NT2/D1 (cell line): ENCODE results near the gene LPGAT1.

Experiments used
- DNase-seq: peaks from one replicate; pipeline ENCODE4 v3.0.0-alpha.2; 2011; ENCODE audit warnings: low read depth, low spot score
- H3K27me3 ChIP-seq: 2 replicates; pipeline ENCODE4 v1.6.0; 2011; ENCODE audit warnings: mild to moderate bottlenecking; ENCODE audit not compliant: insufficient read length, insufficient read depth
- H3K36me3 ChIP-seq: 2 replicates; pipeline ENCODE4 v1.6.1; 2011; ENCODE audit warnings: mild to moderate bottlenecking, low read length, mixed read lengths; ENCODE audit not compliant: insufficient read depth, insufficient read length
- H3K4me1 ChIP-seq: 2 replicates; pipeline ENCODE4 v1.5.1; 2011; ENCODE audit not compliant: insufficient read depth, insufficient read length
- H3K4me3 ChIP-seq: 2 replicates; pipeline ENCODE4 v1.5.1; 2011; ENCODE audit warnings: low read depth; ENCODE audit not compliant: insufficient read length
- H3K9ac ChIP-seq: 2 replicates; pipeline ENCODE4 v1.6.0; 2011; ENCODE audit warnings: low read depth; ENCODE audit not compliant: insufficient read length
- H3K9me3 ChIP-seq: 2 replicates; pipeline ENCODE4 v1.5.1; 2011; ENCODE audit warnings: mild to moderate bottlenecking, low read length; ENCODE audit not compliant: insufficient read depth
- SUZ12 ChIP-seq: IDR thresholded peaks from 2 replicates; pipeline ENCODE4 v1.6.1; 2011; ENCODE audit not compliant: insufficient read length, insufficient read depth; ENCODE audit errors: extremely low read depth
- YY1 ChIP-seq: IDR thresholded peaks from 2 replicates; pipeline ENCODE4 v1.6.1; 2011; ENCODE audit not compliant: insufficient read length, insufficient read depth
- ZNF274 ChIP-seq: IDR thresholded peaks from 2 replicates; pipeline ENCODE4 v1.6.1; 2011; ENCODE audit warnings: mild to moderate bottlenecking, low read depth, low read length

Gene LPGAT1

GRCh38 chr1:211825980-211826379 is 4.6 kb downstream of the LPGAT1 start:
- Histone ChIP-seq H3K4me3 (no peak overlapping the region), H3K27me3 (no peaks in the 10 kb centered on the region), H3K9ac (no peak overlapping the region), H3K4me1 (no peaks in the 10 kb centered on the region), H3K36me3 (peaks cover 9% of the 10 kb centered on the region), H3K9me3 (no peaks in the 10 kb centered on the region)
- TF ChIP-seq ZNF274 (no peak), YY1 (no peak), SUZ12 (no peak)
- DNase-seq, result no peak

DNA sequence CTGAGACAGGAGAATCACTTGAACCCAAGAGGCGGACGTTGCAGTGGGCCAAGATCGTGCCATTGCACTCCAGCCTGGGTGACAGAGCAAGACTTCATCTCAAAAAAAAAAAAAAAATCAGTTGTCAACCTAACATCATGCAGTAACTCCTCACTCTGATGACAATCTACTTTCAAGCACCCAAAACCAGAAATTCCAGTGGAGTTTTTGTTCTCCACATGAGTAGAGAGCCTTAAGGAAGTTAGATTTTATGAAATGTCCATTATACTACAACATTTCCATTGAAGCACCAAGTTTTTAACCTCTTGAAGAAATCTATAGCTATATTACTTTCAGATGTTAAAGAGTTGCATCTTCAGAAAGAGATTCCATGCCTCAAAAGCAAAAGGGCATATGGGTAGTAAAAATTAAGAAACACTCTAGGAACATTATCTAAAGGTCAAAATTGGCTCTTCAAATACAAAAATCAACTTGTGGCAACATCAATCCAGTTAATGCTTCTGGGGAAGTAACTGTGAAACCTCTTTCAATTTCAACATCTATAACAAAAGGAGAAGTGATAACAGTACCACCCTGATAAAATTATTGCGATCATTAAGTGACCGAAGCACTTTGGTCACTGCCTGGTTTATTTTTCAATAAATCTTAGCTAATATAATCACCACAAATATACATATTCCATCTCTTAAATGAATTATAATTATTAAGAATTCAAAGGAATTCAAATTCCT is 7.7 kb downstream of the LPGAT1 start:
- Histone ChIP-seq H3K9ac (no peak overlapping the region), H3K4me1 (no peaks in the 10 kb centered on the region), H3K4me3 (no peak overlapping the region), H3K27me3 (no peaks in the 10 kb centered on the region), H3K9me3 (no peaks in the 10 kb centered on the region), H3K36me3 (peaks cover 10% of the 10 kb centered on the region)
- DNase-seq, result no peak
- no peak for TF ChIP-seq ZNF274
- TF ChIP-seq SUZ12, result no peak
- no peak for TF ChIP-seq YY1

- H3K36me3 ChIP-seq, result peaks cover 6% of the 10 kb centered on the region
- TF ChIP-seq YY1 (no peak), SUZ12 (no peak), ZNF274 (no peak)
- no peaks in the 10 kb centered on the region for H3K4me1 ChIP-seq
- H3K9ac ChIP-seq, result no peak overlapping the region
- no peaks in the 10 kb centered on the region for H3K9me3 ChIP-seq
- no peak overlapping the region for H3K4me3 ChIP-seq
- DNase-seq, result no peak
- H3K27me3 ChIP-seq, result no peaks in the 10 kb centered on the region
Observed at GRCh38 chr1:211816586-211816985, 14.0 kb downstream of the LPGAT1 start.

GRCh38 chr1:211814313-211814712 is 16.2 kb downstream of the LPGAT1 start:
- Histone ChIP-seq H3K4me3 (no peak overlapping the region), H3K36me3 (peaks cover 6% of the 10 kb centered on the region), H3K9me3 (0 out of 2 replicates have a peak, but pooled peaks cover 6% of the 10 kb centered on the region), H3K4me1 (no peaks in the 10 kb centered on the region), H3K27me3 (no peaks in the 10 kb centered on the region), H3K9ac (no peak overlapping the region)
- DNase-seq, result no peak
- no peak for TF ChIP-seq SUZ12
- TF ChIP-seq YY1, result no peak
- no peak for TF ChIP-seq ZNF274

GRCh38 chr1:211813590-211813989 is 17.0 kb downstream of the LPGAT1 start:
- H3K36me3 ChIP-seq, result peaks cover 6% of the 10 kb centered on the region
- no peaks in the 10 kb centered on the region for H3K4me1 ChIP-seq
- no peak overlapping the region for H3K9ac ChIP-seq
- H3K27me3 ChIP-seq, result no peaks in the 10 kb centered on the region
- 0 out of 2 replicates have a peak, but pooled peaks cover 7% of the 10 kb centered on the region for H3K9me3 ChIP-seq
- DNase-seq, result no peak
- TF ChIP-seq SUZ12 (no peak), YY1 (no peak), ZNF274 (no peak)
- H3K4me3 ChIP-seq, result no peak overlapping the region

GRCh38 chr1:211812584-211812983 is 18.0 kb downstream of the LPGAT1 start:
- TF ChIP-seq SUZ12 (no peak), ZNF274 (no peak), YY1 (no peak)
- no peak for DNase-seq
- Histone ChIP-seq H3K4me3 (no peak overlapping the region), H3K4me1 (no peaks in the 10 kb centered on the region), H3K36me3 (peaks cover 4% of the 10 kb centered on the region), H3K9me3 (0 out of 2 replicates have a peak, but pooled peaks cover 7% of the 10 kb centered on the region), H3K9ac (no peak overlapping the region), H3K27me3 (no peaks in the 10 kb centered on the region)

GRCh38 chr1:211811848-211812247 is 18.7 kb downstream of the LPGAT1 start:
- no peak for DNase-seq
- Histone ChIP-seq H3K4me3 (no peak overlapping the region), H3K27me3 (no peaks in the 10 kb centered on the region), H3K36me3 (peaks cover 4% of the 10 kb centered on the region), H3K9me3 (0 out of 2 replicates have a peak, but pooled peaks cover 7% of the 10 kb centered on the region), H3K9ac (no peak overlapping the region), H3K4me1 (no peaks in the 10 kb centered on the region)
- TF ChIP-seq SUZ12, result no peak
- no peak for TF ChIP-seq ZNF274
- no peak for TF ChIP-seq YY1

DNA sequence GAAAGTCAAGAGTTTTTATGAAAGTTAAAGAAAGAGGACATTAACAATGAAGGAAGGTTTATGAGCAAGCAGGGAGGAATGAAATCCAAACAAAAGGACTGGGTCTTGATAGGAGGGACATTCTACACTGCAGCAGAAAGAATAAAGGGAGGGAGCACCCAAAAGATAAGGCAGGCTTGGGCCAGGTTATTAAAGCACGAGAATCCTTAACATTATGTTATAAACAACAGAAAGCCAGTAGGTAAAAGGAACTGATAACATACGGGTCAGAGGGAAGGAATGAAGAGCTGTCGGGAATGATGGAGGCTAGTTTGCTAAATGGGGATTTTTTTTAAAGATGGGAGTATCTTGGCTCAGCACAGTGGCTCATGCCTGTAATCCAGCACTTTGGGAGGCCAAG is 19.4 kb downstream of the LPGAT1 start:
- DNase-seq, result no peak
- H3K9me3 ChIP-seq, result 0 out of 2 replicates have a peak, but pooled peaks cover 7% of the 10 kb centered on the region

More for the DNA sequence above, 19.4 kb downstream of the LPGAT1 start:
- Histone ChIP-seq H3K4me3 (no peak overlapping the region), H3K9ac (no peak overlapping the region), H3K4me1 (no peaks in the 10 kb centered on the region), H3K27me3 (no peaks in the 10 kb centered on the region), H3K36me3 (peaks cover 4% of the 10 kb centered on the region)
- TF ChIP-seq ZNF274 (no peak), YY1 (no peak), SUZ12 (no peak)
